GM06990 (cell line): Measurements from ENCODE around the gene FAM107B.

Experiments used
- DNase-seq: peaks from one replicate; pipeline ENCODE4 v3.0.0-alpha.2; 2011; ENCODE audit not compliant: insufficient read length; ENCODE audit errors: extremely low read depth
- H3K27me3 ChIP-seq: replicated peaks from 2 replicates; pipeline ENCODE4 v1.6.0; 2011; ENCODE audit warnings: low read length; ENCODE audit not compliant: control insufficient read depth, insufficient read depth
- H3K36me3 ChIP-seq: 2 replicates; pipeline ENCODE4 v1.5.1; 2011; ENCODE audit warnings: low read length; ENCODE audit not compliant: control insufficient read depth, insufficient read depth
- H3K4me3 ChIP-seq: replicated peaks from 2 replicates; pipeline ENCODE4 v1.5.1; 2011; ENCODE audit warnings: low read depth, mild to moderate bottlenecking, control low read depth, low read length
- TF ChIP-seq, protein P1 (sequence below): IDR thresholded peaks from 2 replicates; pipeline ENCODE4 v1.5.1; 2011; ENCODE audit warnings: low read length, control low read depth, mild to moderate bottlenecking, inconsistent platforms; ENCODE audit not compliant: insufficient read depth, poor library complexity, severe bottlenecking

FAM107B gene

GRCh38 chr10:14681802-14682201 lies 92.9 kb downstream of the FAM107B start:
- H3K36me3 ChIP-seq, result no peaks in the 10 kb centered on the region

DNA sequence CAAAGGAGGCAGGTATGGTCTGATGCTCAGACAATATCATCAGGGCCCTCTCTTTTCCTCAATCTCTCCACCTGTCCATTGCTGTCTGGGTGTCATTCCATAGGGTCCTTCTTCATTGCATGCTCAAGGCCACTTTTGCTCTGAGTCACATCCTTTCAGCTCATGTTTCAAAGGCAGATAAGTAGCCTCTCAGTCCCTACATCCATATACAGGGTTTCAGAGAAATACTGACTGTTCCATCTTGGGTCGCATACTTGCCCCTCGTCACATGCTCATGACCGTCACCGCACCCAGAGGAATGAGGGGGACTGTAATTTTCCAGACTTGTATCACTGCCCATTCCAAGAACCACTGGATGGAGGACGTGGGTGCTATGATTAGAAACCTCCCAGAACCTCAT lies 93.4 kb downstream of the FAM107B start:
- no peaks in the 10 kb centered on the region for H3K27me3 ChIP-seq
- H3K36me3 ChIP-seq, result no peaks in the 10 kb centered on the region
- no peak for DNase-seq
- no peak overlapping the region for H3K4me3 ChIP-seq
- TF ChIP-seq, protein P1, sequence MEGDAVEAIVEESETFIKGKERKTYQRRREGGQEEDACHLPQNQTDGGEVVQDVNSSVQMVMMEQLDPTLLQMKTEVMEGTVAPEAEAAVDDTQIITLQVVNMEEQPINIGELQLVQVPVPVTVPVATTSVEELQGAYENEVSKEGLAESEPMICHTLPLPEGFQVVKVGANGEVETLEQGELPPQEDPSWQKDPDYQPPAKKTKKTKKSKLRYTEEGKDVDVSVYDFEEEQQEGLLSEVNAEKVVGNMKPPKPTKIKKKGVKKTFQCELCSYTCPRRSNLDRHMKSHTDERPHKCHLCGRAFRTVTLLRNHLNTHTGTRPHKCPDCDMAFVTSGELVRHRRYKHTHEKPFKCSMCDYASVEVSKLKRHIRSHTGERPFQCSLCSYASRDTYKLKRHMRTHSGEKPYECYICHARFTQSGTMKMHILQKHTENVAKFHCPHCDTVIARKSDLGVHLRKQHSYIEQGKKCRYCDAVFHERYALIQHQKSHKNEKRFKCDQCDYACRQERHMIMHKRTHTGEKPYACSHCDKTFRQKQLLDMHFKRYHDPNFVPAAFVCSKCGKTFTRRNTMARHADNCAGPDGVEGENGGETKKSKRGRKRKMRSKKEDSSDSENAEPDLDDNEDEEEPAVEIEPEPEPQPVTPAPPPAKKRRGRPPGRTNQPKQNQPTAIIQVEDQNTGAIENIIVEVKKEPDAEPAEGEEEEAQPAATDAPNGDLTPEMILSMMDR, result no peak

More at GRCh38 chr10:14681802-14682201, 92.9 kb downstream of the FAM107B start:
- Histone ChIP-seq H3K27me3 (no peaks in the 10 kb centered on the region), H3K4me3 (no peak overlapping the region)
- DNase-seq, result no peak
- TF ChIP-seq, protein P1, result no peak

DNA sequence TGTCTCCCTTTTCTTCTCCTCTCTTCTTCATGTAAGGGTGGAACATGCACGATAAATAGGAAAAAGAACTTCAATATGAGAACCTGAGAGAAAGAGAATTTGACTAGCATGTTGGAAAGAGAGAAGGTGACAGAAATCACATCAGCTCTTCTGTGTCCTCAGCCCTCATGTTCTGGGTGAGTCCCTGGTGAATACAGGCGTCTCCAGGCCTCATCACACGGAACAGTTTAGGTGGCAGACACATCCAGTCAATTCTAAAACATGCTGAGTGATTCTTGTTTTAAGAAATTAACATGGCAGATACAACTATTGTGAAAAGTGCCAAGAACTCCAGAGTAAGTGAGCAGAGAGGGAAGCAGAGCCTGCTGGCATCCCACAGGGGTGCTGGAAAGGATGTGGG lies 96.1 kb downstream of the FAM107B start:
- H3K27me3 ChIP-seq, result no peaks in the 10 kb centered on the region
- H3K36me3 ChIP-seq, result no peaks in the 10 kb centered on the region
- TF ChIP-seq, protein P1, result no peak
- H3K4me3 ChIP-seq, result no peak overlapping the region
- no peak for DNase-seq

GRCh38 chr10:14676732-14677131 lies 98.0 kb downstream of the FAM107B start:
- no peaks in the 10 kb centered on the region for H3K36me3 ChIP-seq
- no peak for DNase-seq

GRCh38 chr10:14674376-14675050 lies 100.2 kb downstream of the FAM107B start:
- no peak for DNase-seq
- no peaks in the 10 kb centered on the region for H3K36me3 ChIP-seq
- TF ChIP-seq, protein P1, result no peak
- H3K4me3 ChIP-seq, result no peak overlapping the region
- no peaks in the 10 kb centered on the region for H3K27me3 ChIP-seq

More at GRCh38 chr10:14676732-14677131, 98.0 kb downstream of the FAM107B start:
- Histone ChIP-seq H3K27me3 (no peaks in the 10 kb centered on the region), H3K4me3 (no peak overlapping the region)
- TF ChIP-seq, protein P1, result no peak
